GM12801 (cell line): ENCODE data around the gene GRP.

Experiments used
- TF ChIP-seq, protein P1 (sequence below): IDR thresholded peaks from one replicate; pipeline ENCODE4 v1.5.1; 2011; ENCODE audit warnings: control low read depth; ENCODE audit not compliant: insufficient read length; ENCODE audit errors: extremely low read depth

GRP gene

DNA sequence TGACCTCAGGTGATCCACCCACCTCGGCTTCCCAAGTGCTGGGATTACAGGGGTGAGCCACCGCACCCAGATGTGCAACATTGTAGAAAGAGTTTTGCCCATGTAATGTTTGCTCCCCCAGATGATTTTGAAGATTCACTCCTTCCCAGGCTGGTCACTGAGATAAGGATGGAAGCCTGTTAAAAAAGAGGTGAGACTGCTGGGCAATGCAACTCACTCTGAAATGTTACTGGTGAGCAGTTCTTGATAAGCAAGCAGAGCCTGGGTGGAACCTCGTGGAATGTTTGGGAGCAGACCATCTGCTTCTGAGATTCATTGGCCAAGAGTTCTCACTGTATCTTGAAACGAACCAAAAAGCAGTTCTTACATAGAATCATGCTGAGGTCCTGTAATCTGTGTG lies 19.7 kb downstream of the GRP start:
- TF ChIP-seq, protein P1, sequence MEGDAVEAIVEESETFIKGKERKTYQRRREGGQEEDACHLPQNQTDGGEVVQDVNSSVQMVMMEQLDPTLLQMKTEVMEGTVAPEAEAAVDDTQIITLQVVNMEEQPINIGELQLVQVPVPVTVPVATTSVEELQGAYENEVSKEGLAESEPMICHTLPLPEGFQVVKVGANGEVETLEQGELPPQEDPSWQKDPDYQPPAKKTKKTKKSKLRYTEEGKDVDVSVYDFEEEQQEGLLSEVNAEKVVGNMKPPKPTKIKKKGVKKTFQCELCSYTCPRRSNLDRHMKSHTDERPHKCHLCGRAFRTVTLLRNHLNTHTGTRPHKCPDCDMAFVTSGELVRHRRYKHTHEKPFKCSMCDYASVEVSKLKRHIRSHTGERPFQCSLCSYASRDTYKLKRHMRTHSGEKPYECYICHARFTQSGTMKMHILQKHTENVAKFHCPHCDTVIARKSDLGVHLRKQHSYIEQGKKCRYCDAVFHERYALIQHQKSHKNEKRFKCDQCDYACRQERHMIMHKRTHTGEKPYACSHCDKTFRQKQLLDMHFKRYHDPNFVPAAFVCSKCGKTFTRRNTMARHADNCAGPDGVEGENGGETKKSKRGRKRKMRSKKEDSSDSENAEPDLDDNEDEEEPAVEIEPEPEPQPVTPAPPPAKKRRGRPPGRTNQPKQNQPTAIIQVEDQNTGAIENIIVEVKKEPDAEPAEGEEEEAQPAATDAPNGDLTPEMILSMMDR = no peak

DNA sequence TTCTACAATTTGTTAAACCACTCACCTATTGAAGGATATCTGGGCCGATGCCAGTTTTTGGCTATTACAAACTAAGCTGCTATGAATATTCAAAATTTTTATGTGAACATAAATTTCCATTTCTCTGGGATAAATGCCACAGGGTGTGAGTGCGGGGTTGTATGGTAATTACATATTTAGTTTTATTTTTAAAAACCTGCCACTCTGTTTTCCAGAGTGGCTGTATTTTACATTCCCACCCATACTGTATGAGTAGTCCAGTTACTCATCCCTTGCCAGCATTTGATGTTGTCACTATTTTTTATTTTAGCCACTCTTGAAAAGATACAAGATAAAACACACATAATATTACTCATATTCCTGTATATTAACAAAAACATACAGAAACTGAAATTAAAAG lies 22.9 kb downstream of the GRP start:
- TF ChIP-seq, protein P1 = no peak

DNA sequence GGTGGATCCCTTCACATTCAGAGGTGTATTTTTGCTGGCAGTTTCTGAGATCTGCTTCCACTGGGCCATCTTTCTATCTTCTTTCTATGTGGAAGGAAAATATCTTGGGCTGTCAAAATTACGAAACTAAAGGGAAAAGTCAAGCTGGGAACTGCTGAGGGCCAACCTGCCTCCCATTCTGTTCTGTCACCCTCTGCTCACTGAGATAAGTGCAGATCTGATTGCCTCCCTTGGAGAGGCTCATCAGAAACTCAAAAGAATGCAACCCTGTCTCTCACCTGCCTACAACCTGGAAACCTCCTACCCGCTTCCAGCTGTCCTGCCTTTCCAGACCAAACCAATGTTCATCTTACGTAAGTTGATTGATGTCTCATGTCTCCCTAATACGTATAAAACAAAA lies 26.8 kb downstream of the GRP start:
- TF ChIP-seq, protein P1 = no peak

DNA sequence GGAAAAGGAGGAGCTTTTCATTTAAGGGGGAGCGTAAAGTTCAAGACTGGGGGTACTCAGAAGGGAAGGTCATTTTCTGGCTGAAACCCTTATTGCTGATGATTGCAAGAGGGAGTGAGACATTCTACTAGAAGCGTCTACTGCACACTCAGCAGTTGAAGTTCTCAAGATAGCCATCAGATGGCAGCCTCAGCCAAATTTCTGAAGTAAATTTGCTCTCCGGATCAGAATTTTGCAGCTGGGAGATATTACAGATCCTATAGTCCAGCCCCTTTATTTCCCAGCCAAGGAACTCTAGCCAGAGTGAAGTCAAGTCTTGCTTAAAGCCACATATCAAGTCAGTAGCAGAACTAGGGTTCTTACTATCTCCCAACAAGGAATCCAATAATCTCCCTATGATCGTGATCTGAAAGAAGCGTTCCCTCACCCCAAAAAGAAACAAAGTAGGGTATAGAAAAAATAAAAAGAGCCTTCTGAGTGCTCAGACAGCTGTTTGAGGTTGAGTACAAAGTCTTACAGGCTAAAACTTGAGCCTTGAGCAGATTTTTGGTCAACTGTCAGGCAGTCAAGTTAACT lies 29.3 kb downstream of the GRP start:
- TF ChIP-seq, protein P1 = no peak

DNA sequence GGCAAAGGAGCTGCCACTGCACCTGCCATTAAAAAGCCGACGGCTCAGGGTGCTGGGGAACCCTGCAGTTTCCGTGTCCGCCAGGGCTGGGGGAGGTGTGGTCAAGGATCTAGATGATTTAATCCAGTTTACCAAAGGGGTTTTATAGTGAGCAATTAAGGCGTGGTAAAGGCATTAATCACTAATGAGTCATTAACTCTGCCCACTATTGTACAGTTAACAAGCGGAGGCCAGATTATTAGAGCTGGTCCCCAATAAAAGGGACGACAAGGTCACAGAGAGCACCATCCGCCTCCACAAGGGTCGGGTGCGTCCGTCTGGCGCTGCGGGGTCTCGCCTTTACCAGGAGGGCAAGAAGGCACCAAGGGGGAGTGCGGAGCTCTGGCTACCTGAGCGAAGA lies 43.7 kb downstream of the GRP start:
- TF ChIP-seq, protein P1 = no peak

DNA sequence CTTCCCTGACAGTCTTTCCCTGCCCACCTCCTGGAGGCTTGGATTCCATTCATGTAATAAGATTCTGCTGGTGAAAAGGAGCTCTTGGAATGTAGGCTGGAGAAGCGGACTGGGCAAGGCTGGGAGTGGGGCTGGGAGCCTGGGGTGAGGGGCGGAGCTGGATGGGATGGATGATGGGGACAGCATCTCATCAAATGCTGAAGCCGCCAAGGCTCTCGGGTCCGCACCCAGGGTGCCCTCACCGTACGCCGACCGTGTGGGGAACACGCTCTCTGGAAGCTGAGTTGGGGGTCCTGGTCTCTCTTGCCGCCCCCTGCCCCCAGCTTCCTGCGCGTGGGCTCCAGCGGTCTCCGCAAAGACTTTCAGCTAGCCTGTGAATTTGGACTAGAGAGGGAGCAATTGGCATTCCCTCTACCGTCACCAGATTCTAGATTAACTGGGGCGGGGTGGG lies 44.2 kb downstream of the GRP start:
- TF ChIP-seq, protein P1 = no peak

DNA sequence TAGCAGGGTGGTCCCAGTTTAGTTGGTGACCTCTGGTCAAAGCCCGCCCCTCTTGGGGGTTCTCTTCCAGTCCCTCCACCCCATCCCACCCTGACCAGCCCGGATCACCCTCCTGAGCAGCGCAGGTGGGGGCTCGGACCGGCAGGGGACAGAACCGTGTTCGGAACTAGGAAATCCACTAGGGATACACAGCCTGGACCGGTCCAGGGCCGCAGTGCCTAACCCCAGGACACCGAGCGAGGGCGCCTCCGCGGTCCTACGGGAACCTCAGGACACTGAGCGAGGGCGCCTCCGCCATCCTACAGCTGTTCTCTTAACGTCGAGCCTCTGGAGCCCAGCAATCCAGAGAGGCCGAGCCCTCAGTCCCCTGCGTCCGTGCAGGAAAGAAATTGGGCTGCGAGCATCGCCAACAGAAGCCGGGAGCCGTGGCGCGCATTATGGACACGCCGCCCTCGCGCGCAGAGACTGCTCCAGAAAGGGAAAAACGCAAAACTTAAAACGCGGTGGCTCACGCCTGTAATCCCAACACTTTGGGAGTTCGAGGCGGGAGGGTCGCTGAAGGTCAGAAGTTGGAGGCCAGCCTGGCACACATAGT lies 44.8 kb downstream of the GRP start:
- TF ChIP-seq, protein P1 = no peak
